ENCODE results near the gene CYP3A7.

Gene CYP3A7

GRCh38 chr7:99679032-99679399 lies 56.0 kb downstream of the CYP3A7 start:
- H3K9me2 ChIP-seq (ENCODE audit: low read depth, low read length): no peaks in the 10 kb centered on the region
- H3K9me3 ChIP-seq (ENCODE audit: low read length): no peaks in the 10 kb centered on the region
- no peak overlapping the region for H3K9ac ChIP-seq (ENCODE audit: low read length)
- no peaks in the 10 kb centered on the region for H3K4me1 ChIP-seq (ENCODE audit: insufficient read depth, low read length, severe bottlenecking)
- no peaks in the 10 kb centered on the region for H3F3A ChIP-seq (ENCODE audit: insufficient read depth, low read length)
- no peak for TF ChIP-seq EZH2 (IDR thresholded peaks at IDR 0.05; ENCODE audit: borderline replicate concordance, low read length)
- TF ChIP-seq CTCF (IDR thresholded peaks at IDR 0.05; ENCODE audit: low read length): no peak
- H3K4me2 ChIP-seq (ENCODE audit: low read length): no peak overlapping the region
- H3K27me3 ChIP-seq (ENCODE audit: insufficient read depth, low read length): no peaks in the 10 kb centered on the region
- no peak overlapping the region for H3K27ac ChIP-seq (ENCODE audit: low read depth, low read length, poor library complexity, severe bottlenecking)
- no peaks in the 10 kb centered on the region; the same call in 1 of the 2 replicates for H3K36me3 ChIP-seq (ENCODE audit: insufficient read depth, low read length)
- H3K4me3 ChIP-seq (ENCODE audit: low read depth, low read length, poor library complexity, severe bottlenecking): no peak overlapping the region
- no peaks in the 10 kb centered on the region for H3K79me2 ChIP-seq (ENCODE audit: insufficient read depth, low read length)
- H2AFZ ChIP-seq (ENCODE audit: low read length): no peak overlapping the region
- H4K20me1 ChIP-seq (ENCODE audit: insufficient read depth, low read length): no peaks in the 10 kb centered on the region

GRCh38 chr7:99677648-99678045 lies 57.3 kb downstream of the CYP3A7 start:
- no peaks in the 10 kb centered on the region; the same call in 1 of the 2 replicates for H3K36me3 ChIP-seq (ENCODE audit: insufficient read depth, low read length)
- H3K9me3 ChIP-seq (ENCODE audit: low read length): no peaks in the 10 kb centered on the region
- TF ChIP-seq CTCF (IDR thresholded peaks at IDR 0.05; ENCODE audit: low read length): no peak
- TF ChIP-seq EZH2 (IDR thresholded peaks at IDR 0.05; ENCODE audit: borderline replicate concordance, low read length): no peak

GRCh38 chr7:99677013-99677647 lies 57.9 kb downstream of the CYP3A7 start:
- Histone ChIP-seq H3K27ac (ENCODE audit: low read depth, low read length, poor library complexity, severe bottlenecking) (no peak overlapping the region), H3F3A (ENCODE audit: insufficient read depth, low read length) (no peaks in the 10 kb centered on the region), H3K36me3 (ENCODE audit: insufficient read depth, low read length) (no peaks in the 10 kb centered on the region; the same call in 1 of the 2 replicates), H3K9me2 (ENCODE audit: low read depth, low read length) (no peaks in the 10 kb centered on the region), H2AFZ (ENCODE audit: low read length) (no peak overlapping the region), H4K20me1 (ENCODE audit: insufficient read depth, low read length) (no peaks in the 10 kb centered on the region), H3K79me2 (ENCODE audit: insufficient read depth, low read length) (no peaks in the 10 kb centered on the region), H3K27me3 (ENCODE audit: insufficient read depth, low read length) (no peaks in the 10 kb centered on the region), H3K4me1 (ENCODE audit: insufficient read depth, low read length, severe bottlenecking) (no peaks in the 10 kb centered on the region), H3K9ac (ENCODE audit: low read length) (no peak overlapping the region), H3K9me3 (ENCODE audit: low read length) (no peaks in the 10 kb centered on the region), H3K4me3 (ENCODE audit: low read depth, low read length, poor library complexity, severe bottlenecking) (no peak overlapping the region), H3K4me2 (ENCODE audit: low read length) (no peak overlapping the region)
- TF ChIP-seq EZH2 (IDR thresholded peaks at IDR 0.05; ENCODE audit: borderline replicate concordance, low read length) (no peak), CTCF (IDR thresholded peaks at IDR 0.05; ENCODE audit: low read length) (no peak)

More at GRCh38 chr7:99677648-99678045, 57.3 kb downstream of the CYP3A7 start:
- Histone ChIP-seq H3K9me2 (ENCODE audit: low read depth, low read length) (no peaks in the 10 kb centered on the region), H3K9ac (ENCODE audit: low read length) (no peak overlapping the region), H3K27me3 (ENCODE audit: insufficient read depth, low read length) (no peaks in the 10 kb centered on the region), H3F3A (ENCODE audit: insufficient read depth, low read length) (no peaks in the 10 kb centered on the region), H3K4me3 (ENCODE audit: low read depth, low read length, poor library complexity, severe bottlenecking) (no peak overlapping the region), H3K4me2 (ENCODE audit: low read length) (no peak overlapping the region), H3K79me2 (ENCODE audit: insufficient read depth, low read length) (no peaks in the 10 kb centered on the region), H4K20me1 (ENCODE audit: insufficient read depth, low read length) (no peaks in the 10 kb centered on the region), H3K27ac (ENCODE audit: low read depth, low read length, poor library complexity, severe bottlenecking) (no peak overlapping the region), H3K4me1 (ENCODE audit: insufficient read depth, low read length, severe bottlenecking) (no peaks in the 10 kb centered on the region), H2AFZ (ENCODE audit: low read length) (no peak overlapping the region)
